Transverse colon (tissue), 4 donors: ENCODE measurements around the gene AEN. TPM values are rescaled to one million over a fixed set of nuclear protein-coding genes. Genes with fewer than 3 reads are reported as not detected.

ENCODE experiments used
- DNase-seq: peaks from one replicate; pipeline ENCODE4 v3.0.0-alpha.2; 2019
- H3K27ac ChIP-seq, 4 donors: fragments of 200-600 bp; sonication (generic); 2 replicates each; pipeline ENCODE4 v1.5.1; 2016 to 2018; ENCODE audit warnings: inconsistent platforms in 4 of 4
- H3K27me3 ChIP-seq: fragments of 200-600 bp; sonication (generic); 2 replicates; pipeline ENCODE4 v1.5.1; 2017; ENCODE audit warnings: inconsistent platforms
- H3K36me3 ChIP-seq, 4 donors: fragments of 200-600 bp; sonication (generic); 2 replicates each; pipeline ENCODE4 v1.5.1; 2017 to 2019; ENCODE audit warnings: inconsistent platforms in 4 of 4
- H3K4me1 ChIP-seq, 4 donors: fragments of 200-600 bp; sonication (generic); 2 replicates each; pipeline ENCODE4 v1.5.1; 2017 to 2020; ENCODE audit warnings: inconsistent platforms in 4 of 4
- H3K4me3 ChIP-seq, 4 donors: fragments of 200-600 bp; sonication (generic); 1 replicate in 1 of 4; 2 replicates in 3 of 4; pipeline versions ENCODE4 v1.5.1 to v1.6.1; 2017 to 2019; ENCODE audit warnings: inconsistent platforms in 4 of 4
- H3K9me3 ChIP-seq, 2 donors: fragments of 200-600 bp; sonication (generic); 2 replicates each; pipeline ENCODE4 v1.5.1; 2017 to 2019; ENCODE audit warnings: inconsistent platforms in 2 of 2
- CTCF ChIP-seq, 5 experiments: fragments of 200-600 bp in 3 of 5; fragments of 450-650 bp in 2 of 5; sonication (generic) in 3 of 5; IDR thresholded peaks; 1 replicate in 2 of 5; 2 replicates in 3 of 5; pipeline ENCODE4 v1.5.1; 2016 to 2017; ENCODE audit warnings: antibody characterized with exemption in 5 of 5, inconsistent platforms in 3 of 5, mild to moderate bottlenecking in 2 of 5, moderate library complexity in 1 of 5
- EP300 ChIP-seq: sonication (generic); formaldehyde crosslinking; IDR thresholded peaks from one replicate; pipeline ENCODE4 v1.6.1; 2017; ENCODE audit warnings: antibody characterized with exemption, low read depth
- POLR2A ChIP-seq: fragments of 450-650 bp; IDR thresholded peaks from one replicate; pipeline ENCODE4 v1.6.1; 2016; ENCODE audit warnings: antibody characterized with exemption, mild to moderate bottlenecking, moderate library complexity
- POLR2AphosphoS5 ChIP-seq, 3 donors: sonication (generic); formaldehyde crosslinking; IDR thresholded peaks; one replicate each; pipeline ENCODE4 v1.6.1; 2016; ENCODE audit warnings: antibody characterized with exemption in 3 of 3
- WGBS, 2 donors: methylation state at CpG; one replicate each; pipeline ENCODE4 v1.1.5; 2018; ENCODE audit warnings: low coverage in 1 of 2; 5-methylcytosine and 5-hydroxymethylcytosine counted together
- in situ Hi-C, 4 donors: fragments of 200-750 bp; cut with MboI; loops; one replicate each; pipeline versions ENCODE4 v1.15.0 to v1.15.1; 2017; ENCODE audit warnings: low sequenced_read_pairs in 3 of 4, low pct_ligation_motif_present in 1 of 4, low pct_unique_long_range_greater_than_20kb in 1 of 4
- intact Hi-C: fragments of 100-400 bp; cut with DNase I; formaldehyde crosslinking; loops from one replicate; pipeline ENCODE4 v1.15.1; 2023; ENCODE audit warnings: low total_unique reads
- total RNA-seq, 4 donors: library from RNA; depleted of rRNA; stranded (reverse); fragments of >200 nt; gene quantifications; one replicate each; pipeline ENCODE4 v1.1.0, GENCODE V29; 2016

The AEN gene
- total RNA-seq, 4 donors from 2014 or later: 1.5 to 22.7 (median 8.7) TPM

DNA sequence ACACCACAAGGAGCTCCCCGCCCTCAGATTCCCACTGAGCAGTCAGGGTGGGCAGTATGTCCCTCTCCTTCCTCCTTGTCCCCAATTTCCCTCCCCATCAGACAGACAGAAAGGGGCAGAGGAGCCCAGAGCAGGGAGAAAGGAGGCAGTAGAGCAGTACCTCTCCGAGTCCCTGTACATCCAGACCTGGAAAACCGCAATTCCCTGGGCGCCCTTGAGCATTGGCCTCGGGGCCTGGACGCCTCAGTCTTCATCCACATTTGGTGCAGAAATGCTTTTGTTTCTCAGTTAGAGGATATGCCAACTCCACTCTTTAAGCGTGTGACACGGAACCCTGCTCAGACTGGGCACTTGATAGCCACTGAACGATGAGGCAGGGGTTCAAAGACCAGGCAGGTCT lies 23.6 kb downstream of the AEN start:
- Histone ChIP-seq H3K4me1 (peaks cover 12 to 42% (median 32%) of the 10 kb centered on the region in 4 donors), H3K9me3 (no peaks in the 10 kb centered on the region), H3K4me3 (no peak overlapping the region), H3K27me3 (no peaks in the 10 kb centered on the region), H3K36me3 (no peaks in the 10 kb centered on the region), H3K27ac (no peak overlapping the region)
- in situ Hi-C loops (no loop called here), intact Hi-C loops (no loop called here)
- TF ChIP-seq POLR2AphosphoS5 (IDR thresholded peaks at IDR 0.05): no peak
- no peak for TF ChIP-seq CTCF (IDR thresholded peaks at IDR 0.05)
- TF ChIP-seq POLR2A: no peak
- TF ChIP-seq EP300: no peak
- DNase-seq: no peak
- WGBS, 2 donors: 93% methylated on average over 9 of the region's 9 CpGs; no CpG with 5 or more reads in 1 of the 2 donors

GRCh38 chr15:88645171-88646087 lies 24.3 kb downstream of the AEN start:
- H3K4me3 ChIP-seq: no peak overlapping the region
- intact Hi-C loops (no loop called here), in situ Hi-C loops (no loop called here)
- H3K27me3 ChIP-seq: no peaks in the 10 kb centered on the region
- H3K36me3 ChIP-seq: no peaks in the 10 kb centered on the region
- no peak for TF ChIP-seq POLR2A
- TF ChIP-seq CTCF (IDR thresholded peaks at IDR 0.05): no peak
- TF ChIP-seq POLR2AphosphoS5 (IDR thresholded peaks at IDR 0.05): no peak
- no peak for TF ChIP-seq EP300
- WGBS, 2 donors: 95% methylated on average over 14 of the region's 14 CpGs
- DNase-seq: no peak
- H3K27ac ChIP-seq: no peak overlapping the region
- peaks cover 12 to 39% (median 26%) of the 10 kb centered on the region in 4 donors for H3K4me1 ChIP-seq
- no peaks in the 10 kb centered on the region for H3K9me3 ChIP-seq

DNA sequence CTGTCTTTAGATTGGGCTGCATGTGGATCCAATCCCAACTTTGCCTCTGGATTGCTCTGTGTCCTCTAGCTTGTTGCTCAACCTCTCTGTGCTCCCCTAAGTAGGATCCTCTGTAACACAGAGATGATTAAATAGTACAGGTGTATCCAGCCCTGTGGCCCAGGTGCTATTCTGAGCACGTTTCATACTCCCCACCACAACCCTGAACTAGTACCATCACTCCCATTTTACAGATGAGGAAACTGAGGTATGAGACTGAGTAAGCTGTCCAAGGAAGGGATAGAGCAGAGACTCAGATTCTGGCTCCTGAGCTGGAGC lies 24.9 kb downstream of the AEN start:
- Histone ChIP-seq H3K27ac (no peak overlapping the region), H3K4me3 (no peak overlapping the region), H3K4me1 (peaks cover 12 to 33% (median 22%) of the 10 kb centered on the region in 4 donors), H3K9me3 (no peaks in the 10 kb centered on the region), H3K27me3 (no peaks in the 10 kb centered on the region), H3K36me3 (no peaks in the 10 kb centered on the region)
- intact Hi-C loops: no loop called here
- DNase-seq: no peak
- TF ChIP-seq CTCF (IDR thresholded peaks at IDR 0.05): no peak
- no peak for TF ChIP-seq EP300
- TF ChIP-seq POLR2AphosphoS5 (IDR thresholded peaks at IDR 0.05): no peak
- TF ChIP-seq POLR2A: no peak
- in situ Hi-C loops: no loop called here
- 88% methylated on average over 1 of the region's 1 CpG; no CpG with 5 or more reads in 1 of the 2 donors for WGBS, 2 donors

DNA sequence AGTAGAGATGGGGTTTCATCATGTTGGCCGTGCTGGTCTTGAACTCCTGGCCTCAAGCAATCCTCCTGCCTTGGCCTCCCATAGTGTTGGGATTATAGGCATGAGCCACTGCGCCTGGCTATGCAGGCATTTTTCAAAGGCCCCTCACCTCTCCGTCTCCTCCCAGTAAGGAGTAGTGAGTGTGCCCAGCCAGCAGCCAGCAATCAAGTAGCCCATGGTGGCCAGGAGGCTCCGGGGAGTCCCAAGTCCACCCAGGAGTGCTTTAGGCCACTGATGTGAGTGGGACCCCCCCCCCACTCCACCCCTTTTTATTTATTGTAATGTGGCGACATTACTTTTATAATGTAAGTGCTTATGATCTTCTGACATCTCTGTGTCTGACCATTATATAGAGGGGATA lies 25.8 kb downstream of the AEN start:
- in situ Hi-C loops (no loop called here), intact Hi-C loops (no loop called here)
- no peak for DNase-seq
- WGBS, 2 donors: 97% methylated on average over 5 of the region's 5 CpGs; no CpG with 5 or more reads in 1 of the 2 donors
- Histone ChIP-seq H3K4me1 (peaks cover 12 to 32% (median 20%) of the 10 kb centered on the region in 4 donors), H3K9me3 (no peaks in the 10 kb centered on the region), H3K36me3 (no peaks in the 10 kb centered on the region), H3K27ac (no peak overlapping the region), H3K27me3 (no peaks in the 10 kb centered on the region), H3K4me3 (no peak overlapping the region)
- TF ChIP-seq POLR2A: no peak
- TF ChIP-seq POLR2AphosphoS5 (IDR thresholded peaks at IDR 0.05): no peak
- TF ChIP-seq EP300: no peak
- no peak for TF ChIP-seq CTCF (IDR thresholded peaks at IDR 0.05)
